Erythroblast (primary cell): Measurements from ENCODE around the gene OPTC.

Source experiments
- GATA1 ChIP-seq: IDR thresholded peaks from 2 replicates; pipeline ENCODE4 v1.6.1; 2011; ENCODE audit warnings: low read depth, mild to moderate bottlenecking, control low read depth, low read length, moderate library complexity
- POLR2A ChIP-seq: IDR thresholded peaks from 2 replicates; pipeline ENCODE4 v1.6.1; 2011; ENCODE audit warnings: mild to moderate bottlenecking, low read length

- TF ChIP-seq POLR2A (no peak), GATA1 (no peak)
Observed at GRCh38 chr1:203538726-203539125, 44.8 kb downstream of the OPTC start.
